ENCODE results near the gene LRRC72. TPM values are rescaled to one million over a fixed set of nuclear protein-coding genes. Genes with fewer than 3 reads are reported as not detected.
A peak's percentile ranks its signal among the peaks of the same experiment; 100 is the strongest.

The LRRC72 gene
- total and polyA plus RNA-seq, 9 of the 15 experiments (the other 6 are each of a cell fraction or from before 2014, with no cell fraction given), result 0.10 TPM; not detected in 8

GRCh38 chr7:16550671-16551070 lies 24.0 kb downstream of the LRRC72 start:
- H3K4me3 ChIP-seq, result no peak overlapping the region
- no peaks in the 10 kb centered on the region for H3K36me3 ChIP-seq (ENCODE audit: control insufficient read depth, insufficient read depth, low read length)
- WGBS (ENCODE audit: insufficient coverage, low coverage, missing lambda C conversion rate), result 25% methylated on average over 1 of the region's 1 CpG
- no peaks in the 10 kb centered on the region for H3K79me2 ChIP-seq (ENCODE audit: control insufficient read depth, insufficient read depth, low read length)
- peaks cover 2 to 5% of the 10 kb centered on the region in 2 experiments; a peak in 3 of 5 replicates for H3K4me1 ChIP-seq (replicated peaks in 1 of 2; ENCODE audit: control insufficient read depth in 2 of 2, insufficient read depth in 2 of 2, low read length in 2 of 2)
- H3K9me3 ChIP-seq (replicated peaks; ENCODE audit: control insufficient read depth, insufficient read depth, low read depth, low read length), result no peaks in the 10 kb centered on the region
- POLR2A ChIA-PET, result interaction anchor here (0.9 to 1.5 kb wide), 5 partner anchors 9 to 130 kb away, joined by 3 to 4 read pairs (median 3); no protein-coding TSS in a partner anchor
- peak overlapping the region; percentile 53; the same call in 1 of the 2 replicates for H2AFZ ChIP-seq (ENCODE audit: low read depth, low read length)
- DNase-seq (ENCODE audit: extremely low read depth in 1 of 4, low spot score in 3 of 4) (no peak), FAIRE-seq (no peak), ATAC-seq (no peak)
- no peaks in the 10 kb centered on the region for H3K27me3 ChIP-seq (ENCODE audit: control insufficient read depth in 2 of 2, insufficient read depth in 2 of 2, low read length in 2 of 2)
- CTCF ChIA-PET (ENCODE audit: low intra/inter-chr PET ratio), result no interaction called here
- H3K27ac ChIP-seq (ENCODE audit: extremely low read depth, low read depth, low read length), result no peak overlapping the region
- no peak overlapping the region for H3K4me2 ChIP-seq (ENCODE audit: insufficient read depth, low read length)
- intact Hi-C loops (cut with micrococcal nuclease), result no loop called here
- H3K9me1 ChIP-seq (ENCODE audit: control insufficient read depth, insufficient read depth, low read length), result no peaks in the 10 kb centered on the region
- no peaks in the 10 kb centered on the region for H4K20me1 ChIP-seq (replicated peaks; ENCODE audit: control insufficient read depth, insufficient read depth, low read length)
- BruUV-seq (replicated peaks), result no TSS peak
- in situ Hi-C loops (cut with MboI), result loop anchor here (25.0 kb wide), 1 partner anchor 463 kb away; no protein-coding TSS in a partner anchor
- H3K9ac ChIP-seq (ENCODE audit: insufficient read depth in 1 of 2, low read depth in 2 of 2, low read length in 2 of 2), result no peak overlapping the region
- no peak for TF ChIP-seq POU5F1 (IDR thresholded peaks at IDR 0.05; ENCODE audit: borderline replicate concordance, low read depth, low read length, partially characterized antibody)
- TF ChIP-seq ETS1 (conservative IDR thresholded peaks at IDR 0.05; ENCODE audit: control insufficient read depth, low read depth, low read length), result no peak
- no peak for TF ChIP-seq FOSL1 (tag; conservative IDR thresholded peaks at IDR 0.05)
- TF ChIP-seq GMEB1 (CRISPR knock-in tag; IDR thresholded peaks at IDR 0.05), result no peak
- no peak for TF ChIP-seq ZEB2 (IDR thresholded peaks at IDR 0.05)
- no peak for TF ChIP-seq CHCHD3 (CRISPR knock-in tag; IDR thresholded peaks at IDR 0.05)
- TF ChIP-seq ASH1L (IDR thresholded peaks at IDR 0.05; ENCODE audit: borderline replicate concordance, low read depth, partially characterized antibody), result no peak
- no peak for TF ChIP-seq ARID3B (CRISPR knock-in tag; IDR thresholded peaks at IDR 0.05; ENCODE audit: borderline replicate concordance)
- TF ChIP-seq TFAM (CRISPR knock-in tag; conservative IDR thresholded peaks at IDR 0.05), result no peak
- TF ChIP-seq EWSR1 (IDR thresholded peaks at IDR 0.05; ENCODE audit: borderline replicate concordance, low read depth, partially characterized antibody), result no peak
- TF ChIP-seq FOS (IDR thresholded peaks at IDR 0.05; ENCODE audit: extremely low read depth, insufficient read length), result no peak
- TF ChIP-seq NCOA4 (IDR thresholded peaks at IDR 0.05; ENCODE audit: partially characterized antibody), result no peak
- no peak for TF ChIP-seq ZNF41 (CRISPR knock-in tag; conservative IDR thresholded peaks at IDR 0.05)
- TF ChIP-seq CEBPG (CRISPR knock-in tag; IDR thresholded peaks at IDR 0.05), result no peak
- no peak for TF ChIP-seq CEBPG (tag; conservative IDR thresholded peaks at IDR 0.05 in 1 of 2, IDR thresholded peaks at IDR 0.05 in 1 of 2)
- TF ChIP-seq NKRF (IDR thresholded peaks at IDR 0.05; ENCODE audit: borderline replicate concordance), result no peak
- no peak for TF ChIP-seq ZFPM2 (CRISPR knock-in tag; IDR thresholded peaks at IDR 0.05)
